IMR-90 (cell line): ENCODE data around the gene KMT2D. TPM values are rescaled to one million over a fixed set of nuclear protein-coding genes. Genes with fewer than 3 reads are reported as not detected.
A peak's percentile ranks its signal among the peaks of the same experiment; 100 is the strongest.

Experiments used
- ATAC-seq: fragments of 200-7000 bp; cut with Tn5 transposase; 2 replicates; pipeline ENCODE4 v1.9.1; 2020; ENCODE audit warnings: low read depth, mild to moderate bottlenecking, moderate library complexity
- BruUV-seq: library from RNA; stranded (reverse); fragments of 400-500 nt; replicated peaks from 2 replicates; lab custom pipeline; 2021; lab: Mats Ljungman, UMichigan
- CTCF ChIA-PET: fragments of 300-600 bp; formaldehyde crosslinking; extraction: SDS; loops from one replicate; lab custom pipeline; 2021; ENCODE audit warnings: antibody characterized with exemption; lab: Yijun Ruan, JAX
- POLR2A ChIA-PET: fragments of 300-600 bp; sonication (Branson Sonifier 250); formaldehyde crosslinking; loops from one replicate; lab custom pipeline; 2022; ENCODE audit warnings: antibody characterized with exemption; ENCODE audit not compliant: unreplicated experiment; lab: Charles Lee
- DNase-seq: peaks from one replicate; pipeline ENCODE4 v3.0.0; 2013
- H2AFZ ChIP-seq: replicated peaks from 2 replicates; pipeline ENCODE3; 2013; ENCODE audit warnings: low read length, mild to moderate bottlenecking; ENCODE audit not compliant: poor library complexity
- H2AK5ac ChIP-seq: 2 replicates; pipeline ENCODE4 v1.6.1; 2013; ENCODE audit warnings: low read depth, low read length, inconsistent platforms
- H2AK9ac ChIP-seq: replicated peaks from 2 replicates; pipeline ENCODE3; 2013; ENCODE audit warnings: mild to moderate bottlenecking, low read depth, low read length, moderate library complexity; ENCODE audit not compliant: poor library complexity
- H2BK120ac ChIP-seq: 2 replicates; pipeline ENCODE4 v1.6.1; 2013; ENCODE audit warnings: low read depth, low read length, inconsistent platforms
- H2BK15ac ChIP-seq: 3 replicates; pipeline ENCODE4 v1.6.1; 2013; ENCODE audit warnings: low read depth, low read length, inconsistent platforms
- H2BK20ac ChIP-seq: 2 replicates; pipeline ENCODE4 v1.6.1; 2013; ENCODE audit warnings: low read depth, mild to moderate bottlenecking, inconsistent platforms, low read length, moderate library complexity
- H2BK5ac ChIP-seq: 2 replicates; pipeline ENCODE4 v1.6.1; 2013; ENCODE audit warnings: mild to moderate bottlenecking, low read depth, low read length, inconsistent platforms; ENCODE audit not compliant: poor library complexity, severe bottlenecking
- H3K14ac ChIP-seq: replicated peaks from 2 replicates; pipeline ENCODE4 v1.6.1; 2013; ENCODE audit warnings: low read depth, low read length, inconsistent platforms
- H3K18ac ChIP-seq: 2 replicates; pipeline ENCODE4 v1.6.1; 2013; ENCODE audit warnings: low read depth, low read length, control low read depth
- H3K23ac ChIP-seq: 2 replicates; pipeline ENCODE4 v1.6.1; 2013; ENCODE audit warnings: low read depth, low read length, inconsistent platforms
- H3K27ac ChIP-seq: 2 replicates; pipeline ENCODE4 v1.5.1; 2013; ENCODE audit warnings: mild to moderate bottlenecking, control low read depth, low read length; ENCODE audit not compliant: insufficient read depth
- H3K27me3 ChIP-seq: 2 replicates; pipeline ENCODE4 v1.6.1; 2013; ENCODE audit warnings: low read length; ENCODE audit not compliant: control insufficient read depth, insufficient read depth
- H3K36me3 ChIP-seq: 2 replicates; pipeline ENCODE4 v1.6.1; 2013; ENCODE audit warnings: low read length, mixed read lengths; ENCODE audit not compliant: control insufficient read depth, insufficient read depth
- H3K4ac ChIP-seq: 2 replicates; pipeline ENCODE4 v1.6.1; 2013; ENCODE audit warnings: low read depth, low read length, inconsistent platforms
- H3K4me1 ChIP-seq: 2 replicates; pipeline ENCODE4 v1.6.1; 2013; ENCODE audit warnings: low read length, mixed read lengths; ENCODE audit not compliant: control insufficient read depth, insufficient read depth
- H3K4me2 ChIP-seq: 2 replicates; pipeline ENCODE4 v1.6.1; 2013; ENCODE audit warnings: low read depth, mild to moderate bottlenecking, control low read depth, low read length, moderate library complexity
- H3K4me3 ChIP-seq: 2 replicates; pipeline ENCODE4 v1.5.1; 2013; ENCODE audit warnings: low read depth, mild to moderate bottlenecking, control low read depth, low read length, moderate library complexity; ENCODE audit not compliant: insufficient read depth
- H3K56ac ChIP-seq: 2 replicates; pipeline ENCODE4 v1.6.1; 2013; ENCODE audit warnings: low read length, inconsistent platforms; ENCODE audit not compliant: insufficient read depth; ENCODE audit errors: extremely low read depth
- H3K79me1 ChIP-seq, 2 experiments: 2 replicates each; pipeline ENCODE4 v1.6.1; 2013; ENCODE audit warnings: low read length in 2 of 2, inconsistent platforms in 1 of 2, low read depth in 1 of 2
- H3K9ac ChIP-seq: 2 replicates; pipeline ENCODE4 v1.6.1; 2013; ENCODE audit warnings: low read depth, low read length, control low read depth
- H3K9me1 ChIP-seq: 2 replicates; pipeline ENCODE4 v1.6.1; 2013; ENCODE audit warnings: low read length, inconsistent platforms; ENCODE audit not compliant: insufficient read depth
- H3K9me3 ChIP-seq: 2 replicates; pipeline ENCODE4 v1.6.1; 2013; ENCODE audit warnings: low read length; ENCODE audit not compliant: control insufficient read depth, insufficient read depth
- H4K20me1 ChIP-seq: 2 replicates; pipeline ENCODE4 v1.6.1; 2013; ENCODE audit warnings: low read length, inconsistent platforms; ENCODE audit not compliant: insufficient read depth
- H4K5ac ChIP-seq: 2 replicates; pipeline ENCODE4 v1.6.1; 2013; ENCODE audit warnings: mild to moderate bottlenecking, low read depth, low read length, control low read depth
- H4K8ac ChIP-seq, 2 experiments: 2 replicates each; pipeline ENCODE4 v1.6.1; 2013; ENCODE audit warnings: low read depth in 2 of 2, low read length in 2 of 2, control low read depth in 1 of 2, inconsistent platforms in 1 of 2
- H4K91ac ChIP-seq: 2 replicates; pipeline ENCODE4 v1.6.1; 2013; ENCODE audit warnings: low read depth, low read length, inconsistent platforms; ENCODE audit not compliant: insufficient read depth
- CTCF ChIP-seq: conservative IDR thresholded peaks from 2 replicates; pipeline ENCODE4 v1.5.1; 2012; ENCODE audit warnings: mild to moderate bottlenecking, low read depth, low read length, improper control_type of control experiment
- FOS ChIP-seq: fragments of 150-350 bp; IDR thresholded peaks from 2 replicates; pipeline ENCODE4 v1.6.1; 2016; ENCODE audit warnings: low read depth, low read length
- MAFK ChIP-seq: IDR thresholded peaks from 2 replicates; pipeline ENCODE4 v1.6.1; 2012; ENCODE audit warnings: low read depth, low read length, improper control_type of control experiment
- POLR2A ChIP-seq: IDR thresholded peaks from 2 replicates; pipeline ENCODE4 v1.6.1; 2012; ENCODE audit warnings: mild to moderate bottlenecking, low read depth, low read length
- RAD21 ChIP-seq: IDR thresholded peaks from 2 replicates; pipeline ENCODE4 v1.6.1; 2012; ENCODE audit warnings: low read length, improper control_type of control experiment
- WGBS, 2 experiments: methylation state at CpG; one replicate each; pipeline versions ENCODE4 v1.1.5 to v1.1.7; 2013; ENCODE audit warnings: missing lambda C conversion rate in 2 of 2; ENCODE audit not compliant: insufficient read length in 1 of 2; ENCODE audit errors: extremely low coverage in 2 of 2; 5-methylcytosine and 5-hydroxymethylcytosine counted together
- dilution Hi-C: fragments of 300-500 bp; cut with HindIII; formaldehyde crosslinking; loops from one replicate; pipeline ENCODE4 v1.14.3; 2018; ENCODE audit warnings: low sequenced_read_pairs; ENCODE audit not compliant: unreplicated experiment
- in situ Hi-C: fragments of 300-500 bp; cut with MboI; formaldehyde crosslinking; loops from 3 replicates; pipeline ENCODE4 v1.14.3; 2019; ENCODE audit warnings: low sequenced_read_pairs, inconsistent platforms, mixed read lengths
- intact Hi-C: fragments of 100-400 bp; cut with micrococcal nuclease; formaldehyde crosslinking; loops from 2 replicates; pipeline ENCODE4 v1.10.0; 2022
- polyA plus RNA-seq, 3 experiments: library from polyadenylated mRNA; depleted of rRNA; stranded (reverse); fragments of >200 nt; gene quantifications; 2 replicates each; pipeline ENCODE4 v1.2.3, GENCODE V29; 2012; ENCODE audit warnings: low replicate concordance in 1 of 3
- total RNA-seq: library from RNA; depleted of rRNA; stranded (reverse); fragments of >200 nt; gene quantifications from 2 replicates; pipeline ENCODE4 v1.2.3, GENCODE V29; 2012

KMT2D gene
- total and polyA plus RNA-seq, 2 of the 4 experiments (the other 2 are of a cell fraction), result 6.6 to 25.2 TPM

- ChIA-PET POLR2A (interaction anchor here (0.6 kb wide), 1 partner anchor 109 kb away, joined by 4 read pairs; no protein-coding TSS in a partner anchor), CTCF (interaction anchor here (0.6 to 1.3 kb wide), 4 partner anchors 13 to 160 kb away, joined by 3 to 7 read pairs (median 4); partner anchors contain the start of gene LMBR1L)
- Histone ChIP-seq H2BK5ac (no peak overlapping the region), H4K20me1 (no peaks in the 10 kb centered on the region; the same call in 1 of the 2 replicates), H3K56ac (no peak overlapping the region), H4K8ac (no peak overlapping the region), H3K36me3 (peaks cover 5% of the 10 kb centered on the region), H3K4ac (0 out of 2 replicates have a peak overlapping the region, but pooled peaks have one; percentile 3), H3K27ac (no peak overlapping the region), H3K4me2 (peak overlapping the region; percentile 48), H2AFZ (peak overlapping the region; percentile 79), H3K9me3 (no peaks in the 10 kb centered on the region), H2AK9ac (peak overlapping the region; percentile 58), H2AK5ac (no peak overlapping the region), H3K14ac (no peak overlapping the region), H2BK120ac (no peak overlapping the region), H3K79me1 (0 out of 4 replicates have a peak, but pooled peaks cover 0 to 3% of the 10 kb centered on the region in 2 experiments), H3K18ac (no peak overlapping the region), H3K9ac (no peak overlapping the region), H3K9me1 (peaks cover 2% of the 10 kb centered on the region; the same call in 1 of the 2 replicates), H4K5ac (no peak overlapping the region), H3K4me3 (peak overlapping the region; percentile 12), H2BK15ac (no peak overlapping the region), H3K27me3 (peaks cover 30% of the 10 kb centered on the region; the same call in 1 of the 2 replicates), H3K23ac (no peak overlapping the region), H2BK20ac (no peak overlapping the region), H4K91ac (no peak overlapping the region), H3K4me1 (peaks cover 9% of the 10 kb centered on the region; the same call in 1 of the 2 replicates)
- dilution Hi-C loops (no loop called here), intact Hi-C loops (no loop called here), in situ Hi-C loops (no loop called here)
- peak; percentile 43 for TF ChIP-seq CTCF
- TF ChIP-seq FOS, result no peak
- TF ChIP-seq MAFK, result no peak
- no peak for TF ChIP-seq POLR2A
- peak; percentile 39; the same call in 1 of the 2 replicates for TF ChIP-seq RAD21
- BruUV-seq, result no TSS peak
- DNase-seq, result peak; percentile 30
- WGBS, 2 experiments, result 27% methylated on average over 3 of the region's 32 CpGs; no CpG with 5 or more reads in 1 of the 2 experiments
- ATAC-seq, result peak; percentile 40
These were observed 31.7 kb upstream of the KMT2D start for GRCh38 chr12:49092086-49092815.
